Measurements from ENCODE around the gene PRSS36.
A peak's percentile ranks its signal among the peaks of the same experiment; 100 is the strongest.
"Not testable (repeated sequence)": the region's sequence is repeated elsewhere in the genome, so short reads cannot be mapped to it uniquely, and the experiment has no call there.

PRSS36 gene

GRCh38 chr16:31183432-31184428 lies 33.9 kb upstream of the PRSS36 start:
- DNase-seq, result no peak

- no peak for DNase-seq
These were observed 32.5 kb upstream of the PRSS36 start for GRCh38 chr16:31182391-31182790.

GRCh38 chr16:31181102-31181830 lies 31.4 kb upstream of the PRSS36 start:
- peak; percentile 71 to 75 for DNase-seq

- DNase-seq, result peak; percentile 70 to 93
These were observed 30.0 kb upstream of the PRSS36 start, which contains the start of gene FUS for GRCh38 chr16:31179747-31180459. Gene FUS, plus strand, starts transcription at chr16:31180139. Its CDS starts 76 bp downstream, at chr16:31180215.

GRCh38 chr16:31179219-31179746 lies 29.4 kb upstream of the PRSS36 start:
- DNase-seq, result no peak

- peak; percentile 56 to 87 for DNase-seq
These were observed 27.3 kb upstream of the PRSS36 start for GRCh38 chr16:31177136-31177535.

- DNase-seq, result not testable (repeated sequence)
These were observed 20.2 kb upstream of the PRSS36 start for GRCh38 chr16:31170048-31170447.

- DNase-seq, result no peak
These were observed 19.0 kb upstream of the PRSS36 start for GRCh38 chr16:31168848-31169247.

GRCh38 chr16:31167315-31167714 lies 17.4 kb upstream of the PRSS36 start:
- DNase-seq, result no peak

GRCh38 chr16:31157136-31157535 lies 7.3 kb upstream of the PRSS36 start:
- DNase-seq, result peak; percentile 70 to 72

- DNase-seq, result not testable (repeated sequence)
These were observed 1.1 kb upstream of the PRSS36 start for GRCh38 chr16:31150976-31151375.

- DNase-seq, result no peak
These were observed 534 bp downstream of the PRSS36 start for GRCh38 chr16:31149332-31149731.

GRCh38 chr16:31148896-31149295 lies 970 bp downstream of the PRSS36 start:
- DNase-seq, result no peak

- no peak for DNase-seq
These were observed 1.6 kb downstream of the PRSS36 start for GRCh38 chr16:31148281-31148728.

GRCh38 chr16:31147574-31147973 lies 2.3 kb downstream of the PRSS36 start:
- no peak for DNase-seq

GRCh38 chr16:31145398-31145990 lies 4.4 kb downstream of the PRSS36 start:
- no peak for DNase-seq

GRCh38 chr16:31144418-31144817 lies 5.4 kb downstream of the PRSS36 start:
- DNase-seq, result not testable (repeated sequence)

GRCh38 chr16:31143694-31144148 lies 6.1 kb downstream of the PRSS36 start:
- no peak for DNase-seq

- DNase-seq, result no peak
These were observed 6.7 kb downstream of the PRSS36 start for GRCh38 chr16:31143011-31143693.

- DNase-seq, result peak; percentile 97
These were observed 7.5 kb downstream of the PRSS36 start for GRCh38 chr16:31142109-31143010.

Measured in inflammatory macrophage treated with lipopolysaccharide for 1 hour (primary cell).